OCI-LY7 (cell line): ENCODE data around the gene PRKD1. TPM values are rescaled to one million over a fixed set of nuclear protein-coding genes. Genes with fewer than 3 reads are reported as not detected.

ENCODE experiments used
- BruUV-seq: library from RNA; stranded (reverse); fragments of 400-500 nt; replicated peaks from 2 replicates; lab custom pipeline; 2021; lab: Mats Ljungman, UMichigan
- CTCF ChIA-PET: fragments of 300-600 bp; sonication (Branson Sonifier 250); formaldehyde crosslinking; loops from one replicate; lab custom pipeline; 2022; ENCODE audit warnings: antibody characterized with exemption; ENCODE audit not compliant: unreplicated experiment; lab: Charles Lee
- POLR2A ChIA-PET: fragments of 300-600 bp; sonication (Branson Sonifier 250); formaldehyde crosslinking; loops from one replicate; lab custom pipeline; 2022; ENCODE audit warnings: antibody characterized with exemption; lab: Charles Lee
- DNase-seq: peaks from one replicate; pipeline ENCODE4 v3.0.0-alpha.2; 2015; ENCODE audit warnings: low spot score
- H2AFZ ChIP-seq: fragments of 200-600 bp; sonication (generic), shearing (Covaris generic); 2 replicates; pipeline ENCODE4 v1.6.1; 2014; ENCODE audit warnings: mild to moderate bottlenecking, antibody characterized with exemption, low read length, moderate library complexity
- H3K27ac ChIP-seq: fragments of 200-600 bp; sonication (generic); 2 replicates; pipeline ENCODE4 v1.5.1; 2014; ENCODE audit warnings: mixed run types, low read depth, mild to moderate bottlenecking, moderate library complexity, low read length, inconsistent platforms; ENCODE audit not compliant: poor library complexity, severe bottlenecking
- H3K36me3 ChIP-seq: fragments of 200-600 bp; sonication (generic); 2 replicates; pipeline ENCODE4 v1.6.1; 2014; ENCODE audit warnings: mild to moderate bottlenecking, antibody characterized with exemption, low read length, moderate library complexity, mixed read lengths; ENCODE audit not compliant: insufficient read depth
- H3K4me1 ChIP-seq: fragments of 200-600 bp; sonication (generic); 2 replicates; pipeline ENCODE4 v1.5.1; 2014; ENCODE audit warnings: mild to moderate bottlenecking, low read length; ENCODE audit not compliant: insufficient read depth, poor library complexity, severe bottlenecking
- H3K4me2 ChIP-seq: fragments of 200-600 bp; sonication (generic); 2 replicates; pipeline ENCODE4 v1.6.1; 2014; ENCODE audit warnings: mild to moderate bottlenecking, low read length
- H3K4me3 ChIP-seq: fragments of 200-600 bp; sonication (generic); 2 replicates; pipeline ENCODE4 v1.5.1; 2014; ENCODE audit warnings: mild to moderate bottlenecking, low read depth, low read length; ENCODE audit not compliant: poor library complexity, severe bottlenecking
- H3K79me2 ChIP-seq: fragments of 200-600 bp; sonication (generic); 2 replicates; pipeline ENCODE4 v1.6.1; 2016; ENCODE audit warnings: low read depth, mild to moderate bottlenecking, low read length, moderate library complexity, mixed read lengths; ENCODE audit not compliant: insufficient read depth
- H3K9me2 ChIP-seq: fragments of 200-600 bp; sonication (generic); 2 replicates; pipeline ENCODE4 v1.6.1; 2016; ENCODE audit warnings: mild to moderate bottlenecking, low read length, mixed read lengths; ENCODE audit not compliant: insufficient read depth
- H3K9me3 ChIP-seq: fragments of 200-600 bp; sonication (generic); 2 replicates; pipeline ENCODE4 v1.6.1; 2014; ENCODE audit warnings: mild to moderate bottlenecking, mixed run types, low read length, mixed read lengths
- H4K20me1 ChIP-seq: fragments of 200-600 bp; sonication (generic); 2 replicates; pipeline ENCODE4 v1.6.1; 2014; ENCODE audit warnings: mild to moderate bottlenecking, antibody characterized with exemption, low read length, moderate library complexity, mixed read lengths; ENCODE audit not compliant: insufficient read depth
- CTCF ChIP-seq: fragments of 200-600 bp; sonication (generic); conservative IDR thresholded peaks from 2 replicates; pipeline ENCODE4 v1.5.1; 2014; ENCODE audit warnings: mild to moderate bottlenecking, antibody characterized with exemption, low read length, moderate library complexity, mixed read lengths
- EZH2phosphoT487 ChIP-seq: fragments of 200-600 bp; sonication (generic); IDR thresholded peaks from 2 replicates; pipeline ENCODE4 v1.6.1; 2018; ENCODE audit warnings: low read depth, borderline replicate concordance, mild to moderate bottlenecking, mixed run types, antibody characterized with exemption, low read length, moderate library complexity, mixed read lengths
- intact Hi-C: fragments of 100-400 bp; cut with micrococcal nuclease; formaldehyde crosslinking; loops from one replicate; pipeline ENCODE4 v1.10.0; 2022; ENCODE audit not compliant: unreplicated experiment
- total RNA-seq, 2 experiments: library from RNA; depleted of rRNA in 1 of 2; stranded (reverse); fragments of >200 nt in 1 of 2; shearing (Covaris generic) in 1 of 2; gene quantifications; 2 replicates each; pipeline ENCODE4 v1.2.3, GENCODE V29; 2014 to 2022

The PRKD1 gene
- total RNA-seq, 2 experiments from 2014 or later, result not detected

- POLR2A ChIA-PET, result no interaction called here
- BruUV-seq, result no TSS peak
Measured at GRCh38 chr14:29814156-29815015, 113.3 kb downstream of the PRKD1 start.

GRCh38 chr14:29810682-29811081, 117.0 kb downstream of the PRKD1 start:
- Histone ChIP-seq H3K9me2 (no peaks in the 10 kb centered on the region), H4K20me1 (no peaks in the 10 kb centered on the region), H2AFZ (no peak overlapping the region), H3K79me2 (no peaks in the 10 kb centered on the region), H3K9me3 (no peaks in the 10 kb centered on the region), H3K4me2 (no peak overlapping the region), H3K4me3 (no peak overlapping the region), H3K36me3 (no peaks in the 10 kb centered on the region), H3K27ac (no peak overlapping the region), H3K4me1 (no peaks in the 10 kb centered on the region)
- ChIA-PET CTCF (no interaction called here), POLR2A (no interaction called here)
- intact Hi-C loops, result no loop called here
- TF ChIP-seq CTCF, result no peak
- TF ChIP-seq EZH2phosphoT487, result no peak
- DNase-seq, result no peak
- BruUV-seq, result no TSS peak

More at GRCh38 chr14:29814156-29815015, 113.3 kb downstream of the PRKD1 start:
- no peaks in the 10 kb centered on the region for H4K20me1 ChIP-seq
- no peak overlapping the region for H3K27ac ChIP-seq
- no peak overlapping the region for H3K4me2 ChIP-seq
- no peak for TF ChIP-seq EZH2phosphoT487
- no peak for TF ChIP-seq CTCF
- no peak overlapping the region for H2AFZ ChIP-seq
- H3K36me3 ChIP-seq, result no peaks in the 10 kb centered on the region
- intact Hi-C loops, result no loop called here
- no peak overlapping the region for H3K4me3 ChIP-seq
- CTCF ChIA-PET, result no interaction called here
- H3K79me2 ChIP-seq, result no peaks in the 10 kb centered on the region
- DNase-seq, result no peak
- no peaks in the 10 kb centered on the region for H3K9me3 ChIP-seq
- no peaks in the 10 kb centered on the region for H3K4me1 ChIP-seq
- no peaks in the 10 kb centered on the region for H3K9me2 ChIP-seq

GRCh38 chr14:29810064-29810463, 117.6 kb downstream of the PRKD1 start:
- Histone ChIP-seq H4K20me1 (no peaks in the 10 kb centered on the region), H3K79me2 (no peaks in the 10 kb centered on the region), H3K4me2 (no peak overlapping the region), H3K9me2 (no peaks in the 10 kb centered on the region), H2AFZ (no peak overlapping the region), H3K4me3 (no peak overlapping the region), H3K36me3 (no peaks in the 10 kb centered on the region), H3K9me3 (no peaks in the 10 kb centered on the region), H3K4me1 (no peaks in the 10 kb centered on the region), H3K27ac (no peak overlapping the region)
- POLR2A ChIA-PET, result no interaction called here
- CTCF ChIA-PET, result no interaction called here
- no peak for TF ChIP-seq CTCF
- no peak for TF ChIP-seq EZH2phosphoT487
- no TSS peak for BruUV-seq
- intact Hi-C loops, result no loop called here
- no peak for DNase-seq
